GM19397 (cell line): ENCODE results near the gene SVOPL.
A peak's percentile ranks its signal among the peaks of the same experiment; 100 is the strongest.
"Not testable (repeated sequence)": the region's sequence is repeated elsewhere in the genome, so short reads cannot be mapped to it uniquely, and the experiment has no call there.

Experiments
- ATAC-seq: cut with Tn5 transposase; IDR thresholded peaks from one replicate; pipeline ENCODE4 v1.9.1; 2021; ENCODE audit warnings: mild to moderate bottlenecking, moderate library complexity; ENCODE audit not compliant: unreplicated experiment

The SVOPL gene

GRCh38 chr7:138700857-138701536, at the start of gene SVOPL:
TSS of gene SVOPL (minus strand) at chr7:138701362. CDS start at chr7:138679045, 22,317 bp downstream.
- ATAC-seq = no peak

GRCh38 chr7:138750473-138750872, 49.3 kb upstream of the SVOPL start:
- no peak for ATAC-seq

DNA sequence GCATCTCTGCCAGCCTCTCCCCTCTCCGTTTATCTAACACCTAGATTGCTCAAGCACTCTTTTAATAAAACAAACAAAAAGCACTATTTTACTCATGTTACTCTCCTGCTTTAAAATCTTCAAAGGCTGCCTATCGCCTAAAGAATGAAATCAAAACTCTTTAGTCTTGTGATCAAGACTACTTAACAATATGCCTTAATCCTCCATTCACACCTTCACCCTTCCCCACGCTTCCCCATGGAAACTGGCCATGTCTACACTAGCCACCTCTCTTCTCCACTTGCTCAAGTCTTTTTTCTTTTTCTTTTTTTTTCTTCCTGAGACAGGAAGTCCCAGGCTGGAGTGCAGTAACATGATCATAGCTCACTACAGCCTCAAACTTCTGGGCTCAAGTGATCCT, 48.8 kb upstream of the SVOPL start:
- ATAC-seq = no peak

DNA sequence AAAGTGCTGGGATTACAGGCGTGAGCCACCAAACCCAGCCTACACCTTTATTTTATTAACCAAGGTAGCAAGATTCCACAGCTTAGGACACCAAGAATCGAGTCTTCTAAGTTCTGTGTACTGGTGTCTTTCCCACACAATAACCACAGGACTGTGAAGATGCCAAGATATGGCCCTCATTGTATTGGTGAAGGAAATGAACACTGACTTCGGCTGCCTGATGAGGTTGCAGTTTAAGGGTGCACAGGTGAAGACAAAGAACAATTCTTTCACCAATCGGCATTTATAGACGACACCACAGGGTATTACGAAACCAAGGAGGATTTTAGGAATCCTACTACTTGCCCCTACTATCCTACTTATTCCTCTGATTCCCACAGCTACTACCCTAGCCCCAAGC, 47.5 kb upstream of the SVOPL start:
- no peak for ATAC-seq

- no peak for ATAC-seq
Measured at GRCh38 chr7:138746073-138746472, 44.9 kb upstream of the SVOPL start.

- no peak for ATAC-seq
Measured at GRCh38 chr7:138745189-138745588, 44.0 kb upstream of the SVOPL start.

DNA sequence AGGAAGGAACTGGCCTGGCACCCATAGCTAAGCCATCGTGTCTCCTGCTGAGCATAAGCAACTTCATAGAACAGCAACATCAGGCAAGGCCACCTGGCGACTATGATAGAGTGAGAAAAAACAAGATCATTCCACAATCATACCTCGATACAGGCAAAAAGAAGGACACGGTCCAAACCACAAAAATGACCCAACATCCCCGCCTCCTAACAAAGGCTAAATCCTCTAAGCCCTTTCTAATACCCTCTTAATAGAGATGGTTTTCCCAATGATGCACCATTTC, 40.2 kb upstream of the SVOPL start:
- no peak for ATAC-seq

DNA sequence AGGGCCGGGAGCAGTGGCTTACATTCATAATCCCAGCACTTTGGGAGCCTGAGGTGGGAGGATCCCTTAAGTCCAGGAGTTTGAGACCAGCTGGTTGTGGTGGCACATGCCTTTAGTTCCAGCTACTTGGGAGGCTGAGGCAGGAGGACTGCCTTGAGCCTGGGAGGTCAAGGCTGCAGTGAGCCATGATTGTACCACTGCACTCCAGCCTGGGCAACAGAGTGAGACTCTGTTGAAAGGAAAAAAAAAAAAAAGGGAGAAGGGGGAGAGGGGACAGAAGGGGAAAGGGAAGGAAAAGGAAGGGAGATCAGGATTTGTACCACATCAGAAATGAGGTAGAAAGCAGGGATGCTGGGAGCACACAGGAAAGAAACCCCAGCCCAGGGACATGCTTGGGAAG, 38.7 kb upstream of the SVOPL start:
- no peak for ATAC-seq

DNA sequence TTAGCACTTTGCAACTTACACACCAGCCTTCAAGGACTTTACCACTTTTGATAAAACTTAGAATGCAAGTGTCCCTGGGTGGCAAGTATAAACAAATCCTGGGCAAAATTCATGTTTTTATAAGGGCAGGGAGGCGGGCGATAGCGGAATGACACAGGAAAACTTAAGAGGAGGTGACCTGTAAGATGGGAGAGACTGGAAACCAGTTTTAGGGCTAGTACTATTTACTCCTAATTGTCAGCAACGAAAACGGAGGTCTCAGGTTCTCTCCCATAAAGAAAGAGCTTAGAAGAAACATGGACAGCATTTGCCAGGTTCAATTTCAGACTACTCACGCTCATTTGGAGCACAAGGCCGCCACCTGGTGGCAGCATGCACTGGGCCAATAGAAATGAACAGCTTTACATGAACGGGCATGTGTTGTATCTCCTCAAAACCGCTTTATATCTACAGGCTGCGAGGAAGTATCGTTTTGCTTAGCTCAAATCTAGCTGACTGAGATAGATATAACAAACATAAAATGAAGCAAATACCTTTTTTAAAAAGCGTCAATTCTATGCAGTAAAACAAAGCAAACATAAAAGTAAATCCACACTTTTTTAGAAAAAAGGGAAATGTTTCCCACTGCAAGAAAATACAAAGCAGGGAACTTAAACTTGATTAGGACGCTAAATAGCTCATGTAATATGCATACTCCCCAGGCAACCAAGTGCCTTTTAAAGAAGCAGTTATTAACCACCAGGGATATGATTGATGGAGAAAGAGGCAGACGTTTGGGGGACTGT, 37.6 kb upstream of the SVOPL start:
- ATAC-seq = peak; percentile 68

DNA sequence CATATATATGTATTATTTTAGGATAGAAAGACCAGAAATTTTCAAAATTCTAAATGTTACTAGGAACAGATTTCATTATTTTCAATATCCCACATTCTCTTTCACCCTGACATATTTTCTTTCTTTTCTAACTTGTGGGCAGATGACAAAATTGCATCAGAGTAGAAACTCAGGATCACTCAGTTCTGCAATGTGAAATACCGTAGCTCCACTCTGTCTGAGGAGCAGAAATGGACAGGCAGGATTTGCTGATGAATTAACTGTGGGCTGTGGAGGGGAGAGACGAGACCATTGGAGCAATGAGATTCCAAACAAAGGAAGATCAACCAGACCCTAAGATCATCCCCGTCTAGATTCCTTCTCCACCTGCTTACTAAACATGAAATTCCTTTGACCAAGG, 37.0 kb upstream of the SVOPL start:
- ATAC-seq = no peak

GRCh38 chr7:138735399-138735798, 34.2 kb upstream of the SVOPL start:
- no peak for ATAC-seq

DNA sequence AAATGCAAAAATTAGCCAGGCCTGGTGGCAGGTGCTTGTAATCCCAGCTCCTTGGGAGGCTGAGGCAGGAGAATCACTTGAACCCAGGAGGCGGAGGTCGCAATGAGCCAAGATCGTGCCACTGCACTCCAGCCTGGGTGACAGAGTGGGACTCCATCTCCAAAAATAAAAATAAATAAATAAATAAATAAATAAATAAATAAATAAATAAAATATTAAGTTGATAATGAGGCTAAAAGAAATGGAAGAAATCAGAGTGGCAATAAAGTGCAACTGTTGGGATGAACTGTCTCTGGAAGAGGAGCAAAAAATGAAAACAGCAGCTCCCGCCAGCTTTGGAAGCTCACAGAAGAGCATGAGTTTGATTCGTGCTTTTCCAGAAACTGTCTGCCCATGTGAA, 30.6 kb upstream of the SVOPL start:
- not testable (repeated sequence) for ATAC-seq

GRCh38 chr7:138729444-138729843, 28.3 kb upstream of the SVOPL start:
- no peak for ATAC-seq

DNA sequence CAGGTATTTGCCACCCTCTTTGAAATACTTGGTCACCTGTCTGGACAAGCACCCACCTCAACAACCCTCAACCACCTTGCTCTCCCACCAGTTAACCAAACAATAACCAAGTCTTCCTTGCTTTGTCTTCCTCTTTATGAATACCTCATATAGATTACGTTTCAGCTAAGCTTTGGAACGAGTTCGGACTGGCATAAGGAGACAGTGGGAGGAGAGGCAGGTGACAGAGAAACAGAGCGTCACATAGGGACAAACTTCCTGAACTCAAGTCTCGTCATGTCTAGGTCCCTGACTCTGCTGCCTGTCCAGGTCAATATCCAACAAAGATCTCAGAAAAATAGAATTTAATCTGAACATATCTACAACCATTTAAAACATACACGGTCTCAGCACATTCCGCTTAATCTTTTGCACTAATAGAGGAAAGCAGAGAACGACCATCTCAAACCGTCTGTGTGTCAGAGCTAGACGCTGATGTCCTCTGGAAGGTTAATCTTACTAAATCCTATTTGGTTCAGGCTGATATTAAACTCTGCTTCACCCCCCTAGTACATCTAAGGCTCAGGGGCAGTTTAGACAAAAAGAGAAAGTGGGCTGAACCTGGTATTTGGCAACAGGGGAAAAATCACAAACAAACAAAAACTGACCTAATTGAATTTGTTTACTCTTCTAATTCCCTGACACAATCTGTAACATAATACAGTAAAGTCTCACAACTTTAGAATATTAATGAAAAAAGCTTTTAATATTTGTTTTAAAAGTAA, 26.4 kb upstream of the SVOPL start:
- ATAC-seq = no peak

- ATAC-seq = no peak
Measured at GRCh38 chr7:138726288-138726687, 25.1 kb upstream of the SVOPL start.

- no peak for ATAC-seq
Measured at GRCh38 chr7:138720286-138720685, 19.1 kb upstream of the SVOPL start.

- no peak for ATAC-seq
Measured at GRCh38 chr7:138716889-138717288, 15.7 kb upstream of the SVOPL start.

DNA sequence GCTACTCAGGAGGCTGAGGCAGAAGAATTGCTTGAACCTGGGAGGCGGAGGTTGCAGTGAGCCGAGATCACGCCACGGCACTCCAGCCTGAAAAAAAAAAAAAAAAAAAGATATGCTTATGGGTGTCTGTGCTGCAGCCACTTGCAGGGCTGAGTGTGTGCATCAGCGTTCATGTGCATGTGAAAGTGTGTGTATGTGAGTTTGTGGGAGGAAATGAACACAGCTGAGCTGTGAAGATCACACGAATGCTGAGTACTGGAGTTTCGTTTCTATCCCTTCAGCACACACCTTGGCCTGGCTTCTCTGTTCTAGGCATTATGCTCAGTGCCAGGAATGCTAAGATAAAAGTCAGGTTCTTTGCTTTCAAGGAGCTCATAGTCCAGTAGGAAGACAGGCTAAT, 12.0 kb upstream of the SVOPL start:
- no peak for ATAC-seq

- ATAC-seq = no peak
Measured at GRCh38 chr7:138712652-138713051, 11.5 kb upstream of the SVOPL start.

- no peak for ATAC-seq
Measured at GRCh38 chr7:138710536-138711385, 9.6 kb upstream of the SVOPL start.

DNA sequence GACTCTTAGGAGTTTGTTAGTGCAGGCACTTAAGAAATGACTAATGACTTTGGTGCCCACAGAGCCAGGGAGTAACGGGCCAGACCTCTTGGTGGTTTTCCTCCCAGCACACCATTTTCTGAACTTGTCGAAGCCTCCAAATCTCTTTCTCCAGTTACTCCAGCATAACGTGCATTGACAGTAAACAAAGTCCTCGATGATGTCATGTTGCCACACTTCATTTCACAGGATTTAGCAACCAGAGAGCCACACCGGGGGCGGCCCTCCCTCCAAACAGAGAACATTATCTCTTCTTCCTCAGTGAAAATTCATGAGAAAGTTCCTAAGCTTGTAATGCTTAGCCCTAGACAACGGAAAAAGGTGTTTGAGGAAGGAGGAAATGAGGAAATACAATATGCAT, 4.0 kb upstream of the SVOPL start:
- no peak for ATAC-seq
